K562 (cell line): ENCODE results near the gene GABARAPL2. TPM values are rescaled to one million over a fixed set of nuclear protein-coding genes. Genes with fewer than 3 reads are reported as not detected.

ENCODE experiments used
- ARID2 ChIP-seq: fragments of 450-650 bp; IDR thresholded peaks from 2 replicates; pipeline ENCODE4 v1.6.1; 2017; ENCODE audit warnings: antibody characterized with exemption, mild to moderate bottlenecking
- BCLAF1 ChIP-seq, 2 experiments: fragments of 450-650 bp in 1 of 2; IDR thresholded peaks; 2 replicates each; pipeline ENCODE4 v1.6.1; 2011 to 2017; ENCODE audit warnings: low read depth in 2 of 2, antibody characterized with exemption in 1 of 2, borderline replicate concordance in 1 of 2, low read length in 1 of 2, mild to moderate bottlenecking in 1 of 2, mixed read lengths in 1 of 2; ENCODE audit not compliant: control insufficient read depth in 1 of 2
- CEBPG ChIP-seq, 3 experiments: fragments of 200-800 bp in 1 of 3; sonication (Bioruptor generic) in 1 of 3; sonication (generic) in 1 of 3; formaldehyde crosslinking in 1 of 3; IDR thresholded peaks in 2 of 3; conservative IDR thresholded peaks in 1 of 3; 2 replicates each; pipeline versions ENCODE4 v1.6.1 to v1.8.0; 2016 to 2022; ENCODE audit warnings: missing compliant biosample characterization in 2 of 3, missing genetic modification characterization in 2 of 3, mild to moderate bottlenecking in 1 of 3, missing genetic modification reagents in 1 of 3
- COPS2 ChIP-seq: fragments of 450-650 bp; conservative IDR thresholded peaks from 2 replicates; pipeline ENCODE4 v1.6.1; 2016; ENCODE audit warnings: mild to moderate bottlenecking, moderate library complexity
- FOXJ2 ChIP-seq: fragments of 200-800 bp; sonication (Bioruptor generic); IDR thresholded peaks from 2 replicates; pipeline ENCODE4 v1.6.1; 2016; ENCODE audit warnings: missing genetic modification characterization, missing compliant biosample characterization
- FUS ChIP-seq: fragments of 200-400 bp; formaldehyde crosslinking; optimal IDR thresholded peaks from 2 replicates; pipeline ENCODE3; 2017; ENCODE audit warnings: low read depth, low read length
- JUN ChIP-seq, 2 experiments: sonication (generic) in 1 of 2; formaldehyde crosslinking in 1 of 2; IDR thresholded peaks; 2 replicates each; pipeline versions ENCODE4 v1.6.1 to v1.8.0; 2012 to 2022; ENCODE audit warnings: borderline replicate concordance in 2 of 2, mild to moderate bottlenecking in 2 of 2, improper control_type of control experiment in 1 of 2, low read depth in 1 of 2, low read length in 1 of 2, missing genetic modification reagents in 1 of 2
- MBD2 ChIP-seq: sonication (generic); IDR thresholded peaks from 2 replicates; pipeline ENCODE4 v1.6.1; 2016; ENCODE audit warnings: low read depth, borderline replicate concordance
- MNT ChIP-seq, 2 experiments: fragments of 450-650 bp; conservative IDR thresholded peaks; 2 replicates each; pipeline ENCODE4 v1.6.1; 2017; ENCODE audit warnings: mild to moderate bottlenecking in 2 of 2, moderate library complexity in 2 of 2
- PHB ChIP-seq: fragments of 250-450 bp; sonication (Bioruptor Pico); IDR thresholded peaks from 2 replicates; pipeline ENCODE4 v1.5.0; 2021
- RREB1 ChIP-seq: fragments of 250-450 bp; sonication (Bioruptor Pico); IDR thresholded peaks from 2 replicates; pipeline ENCODE4 v1.4.0; 2020
- SREBF2 ChIP-seq: sonication (generic); formaldehyde crosslinking; IDR thresholded peaks from 2 replicates; pipeline ENCODE4 v1.4.0; 2020; ENCODE audit warnings: mild to moderate bottlenecking, missing genetic modification reagents
- ZKSCAN1 ChIP-seq: fragments of 150-350 bp; IDR thresholded peaks from 2 replicates; pipeline ENCODE4 v1.6.1; 2016; ENCODE audit warnings: low read depth, low read length
- ZNF696 ChIP-seq: fragments of 250-450 bp; sonication (Bioruptor Pico); conservative IDR thresholded peaks from 2 replicates; pipeline ENCODE4 v1.4.0; 2020; ENCODE audit warnings: mild to moderate bottlenecking, moderate library complexity
- ZNF764 ChIP-seq: fragments of 250-450 bp; sonication (Bioruptor Pico); IDR thresholded peaks from 2 replicates; pipeline ENCODE4 v1.4.0; 2020; ENCODE audit warnings: low read depth, mild to moderate bottlenecking, moderate library complexity
- polyA plus RNA-seq, 8 experiments: library from polyadenylated mRNA; depleted of rRNA in 4 of 8; stranded (reverse) in 5 of 8; unstranded in 3 of 8; fragments of >200 nt; fragmentation: Nextera tagmentation in 2 of 8; fragmentation: Illumina TruSeq in 1 of 8; extraction: Ambion mirVana in 2 of 8; extraction: Trizol in 1 of 8; gene quantifications; 2 replicates each; pipeline versions ENCODE4 v1.2.1 to v1.2.3, GENCODE V29; 2011 to 2014; ENCODE audit warnings: inconsistent platforms in 1 of 8, missing spikeins in 1 of 8
- total RNA-seq, 7 experiments: library from RNA; depleted of rRNA in 6 of 7; stranded (reverse); fragments of >200 nt in 6 of 7; fragmentation: Illumina TruSeq in 2 of 7; extraction: Trizol in 2 of 7; gene quantifications; 2 replicates each; pipeline versions ENCODE4 v1.2.1 to v1.2.3, GENCODE V29; 2011 to 2021; ENCODE audit warnings: low replicate concordance in 1 of 7

The GABARAPL2 gene
- total and polyA plus RNA-seq, 9 of the 15 experiments (the other 6 are each of a cell fraction or from before 2014, with no cell fraction given), result 42.1 to 288 (median 91.8) TPM

- TF ChIP-seq BCLAF1 (IDR thresholded peaks at IDR 0.05; ENCODE audit: borderline replicate concordance in 1 of 2, control insufficient read depth in 1 of 2, low read depth in 2 of 2, low read length in 1 of 2) (no peak), MBD2 (no peak), CEBPG (CRISPR knock-in tag; IDR thresholded peaks at IDR 0.05) (no peak), CEBPG (tag; conservative IDR thresholded peaks at IDR 0.05 in 1 of 2, IDR thresholded peaks at IDR 0.05 in 1 of 2) (no peak), ZKSCAN1 (no peak), ZNF696 (no peak), ARID2 (no peak), RREB1 (CRISPR knock-in tag) (no peak), FOXJ2 (tag) (no peak), MNT (conservative IDR thresholded peaks at IDR 0.05) (peak; percentile 48 to 55; a peak in 3 of 4 replicates), SREBF2 (CRISPR knock-in tag) (no peak), COPS2 (no peak), FUS (no peak), ZNF764 (CRISPR knock-in tag) (no peak), PHB (CRISPR knock-in tag) (no peak), JUN (IDR thresholded peaks at IDR 0.05; ENCODE audit: borderline replicate concordance, low read depth, low read length) (peak; percentile 53; the same call in 1 of the 2 replicates), JUN (CRISPR knock-in tag; IDR thresholded peaks at IDR 0.05; ENCODE audit: borderline replicate concordance) (no peak)
Measured at GRCh38 chr16:75620326-75621169, 54.4 kb downstream of the GABARAPL2 start (continued).
